H1 (cell line): Measurements from ENCODE around the gene CENPA. TPM values are rescaled to one million over a fixed set of nuclear protein-coding genes. Genes with fewer than 3 reads are reported as not detected.

ENCODE experiments used
- ATF3 ChIP-seq: IDR thresholded peaks from 2 replicates; pipeline ENCODE4 v1.6.1; 2011; ENCODE audit warnings: low read depth, mild to moderate bottlenecking, low read length; ENCODE audit not compliant: insufficient read depth
- CHD2 ChIP-seq: IDR thresholded peaks from 2 replicates; pipeline ENCODE4 v1.6.1; 2012; ENCODE audit warnings: low read length, improper control_type of control experiment
- CHD7 ChIP-seq: fragments of 300-600 bp; sonication (generic); IDR thresholded peaks from 2 replicates; pipeline ENCODE4 v1.7.1; 2012; ENCODE audit warnings: low read length, moderate library complexity, mild to moderate bottlenecking, inconsistent platforms; ENCODE audit not compliant: insufficient replicate concordance
- KDM1A ChIP-seq: fragments of 200-600, 300-600 bp; sonication (generic); IDR thresholded peaks from 2 replicates; pipeline ENCODE4 v1.7.1; 2016; ENCODE audit warnings: mild to moderate bottlenecking, low read length, borderline replicate concordance
- KDM5A ChIP-seq: fragments of 200-600 bp; IDR thresholded peaks from 2 replicates; pipeline ENCODE4 v1.7.1; 2012; ENCODE audit warnings: mild to moderate bottlenecking, low read length, inconsistent platforms, mixed read lengths
- SIN3A ChIP-seq, 2 experiments: IDR thresholded peaks in 1 of 2; conservative IDR thresholded peaks in 1 of 2; 2 replicates each; pipeline ENCODE4 v1.6.1; 2011 to 2012; ENCODE audit warnings: low read length in 2 of 2, improper control_type of control experiment in 1 of 2, low read depth in 1 of 2, mild to moderate bottlenecking in 1 of 2
- SP1 ChIP-seq: IDR thresholded peaks from 2 replicates; pipeline ENCODE4 v1.6.1; 2011; ENCODE audit warnings: low read depth, low read length
- TAF1 ChIP-seq: IDR thresholded peaks from 2 replicates; pipeline ENCODE4 v1.6.1; 2011; ENCODE audit warnings: mild to moderate bottlenecking, low read depth, low read length
- polyA plus RNA-seq, 7 experiments: library from polyadenylated mRNA; depleted of rRNA in 3 of 7; stranded (reverse) in 5 of 7; unstranded in 2 of 7; fragments of >200 nt in 5 of 7; fragments of 200-250 nt in 2 of 7; gene quantifications; 1 replicate in 5 of 7; 2 replicates in 1 of 7; 4 replicates in 1 of 7; pipeline versions ENCODE4 v1.2.1 to v1.2.3, GENCODE V29; 2011 to 2013; ENCODE audit warnings: missing spikeins in 2 of 7, mixed read lengths in 2 of 7
- total RNA-seq: library from RNA; stranded (reverse); fragmentation: NEBNext Ultra II Directional; extraction: Animal tissue kit (Norgen Biotek cat#: 25700); gene quantifications from 2 replicates; pipeline ENCODE4 v1.2.1, GENCODE V29; 2021

CENPA gene
- total and polyA plus RNA-seq, 2 of the 8 experiments (the other 6 are each of a cell fraction or from before 2014, with no cell fraction given): 19.4 to 30.9 TPM

- TF ChIP-seq CHD7: no peak
- no peak for TF ChIP-seq KDM5A
- no peak for TF ChIP-seq CHD2
- no peak for TF ChIP-seq ATF3
- no peak for TF ChIP-seq KDM1A
- no peak for TF ChIP-seq TAF1
- TF ChIP-seq SIN3A (conservative IDR thresholded peaks at IDR 0.05 in 1 of 2, IDR thresholded peaks at IDR 0.05 in 1 of 2; ENCODE audit: low read depth in 1 of 2, low read length in 2 of 2): no peak
- TF ChIP-seq SP1: no peak
- TF ChIP-seq, all 59 proteins: peak for 0
Measured at GRCh38 chr2:26809211-26809610, 23.4 kb downstream of the CENPA start (continued).
